Peyer's patch (tissue), 4 donors: ENCODE data around the gene REST. TPM values are rescaled to one million over a fixed set of nuclear protein-coding genes. Genes with fewer than 3 reads are reported as not detected.
A peak's percentile ranks its signal among the peaks of the same experiment; 100 is the strongest.

ENCODE experiments used
- DNase-seq, 3 donors: peaks; one replicate each; pipeline ENCODE4 v3.0.0-alpha.2; 2017 to 2019
- H3K27ac ChIP-seq, 4 donors: fragments of 200-600 bp; sonication (generic); one replicate each; pipeline ENCODE4 v1.5.1; 2016 to 2019
- H3K27me3 ChIP-seq, 2 donors: fragments of 200-600 bp; sonication (generic); one replicate each; pipeline ENCODE4 v1.5.1; 2019
- H3K36me3 ChIP-seq, 3 donors: fragments of 200-600 bp; sonication (generic); one replicate each; pipeline ENCODE4 v1.5.1; 2016 to 2019
- H3K4me1 ChIP-seq, 4 donors: fragments of 200-600 bp; sonication (generic); one replicate each; pipeline ENCODE4 v1.5.1; 2016 to 2019
- H3K4me3 ChIP-seq, 4 donors: fragments of 200-600 bp; sonication (generic); 1 replicate in 3 of 4; 2 replicates in 1 of 4; pipeline ENCODE4 v1.5.1; 2016 to 2019; ENCODE audit warnings: mild to moderate bottlenecking in 1 of 4
- H3K9me3 ChIP-seq, 4 donors: fragments of 200-600 bp; sonication (generic); one replicate each; pipeline ENCODE4 v1.5.1; 2016 to 2019; ENCODE audit warnings: mild to moderate bottlenecking in 1 of 4
- POLR2A ChIP-seq, 2 donors: fragments of 450-650 bp; IDR thresholded peaks; one replicate each; pipeline ENCODE4 v1.5.1; 2017; ENCODE audit warnings: antibody characterized with exemption in 2 of 2, mild to moderate bottlenecking in 2 of 2, moderate library complexity in 2 of 2
- total RNA-seq, 4 donors: library from RNA; depleted of rRNA; stranded (reverse); fragments of >200 nt; gene quantifications; one replicate each; pipeline ENCODE4 v1.1.0, GENCODE V29; 2016
- TF ChIP-seq, protein P1 (sequence below), 6 experiments: fragments of 450-650 bp in 4 of 6; fragments of 200-600 bp in 2 of 6; sonication (generic) in 1 of 6; IDR thresholded peaks; one replicate each; pipeline ENCODE4 v1.5.1; 2017 to 2019; ENCODE audit warnings: antibody characterized with exemption in 6 of 6, mild to moderate bottlenecking in 3 of 6, moderate library complexity in 1 of 6

The REST gene
- total RNA-seq, 4 donors from 2014 or later, result 27.1 to 37.9 (median 36.0) TPM

DNA sequence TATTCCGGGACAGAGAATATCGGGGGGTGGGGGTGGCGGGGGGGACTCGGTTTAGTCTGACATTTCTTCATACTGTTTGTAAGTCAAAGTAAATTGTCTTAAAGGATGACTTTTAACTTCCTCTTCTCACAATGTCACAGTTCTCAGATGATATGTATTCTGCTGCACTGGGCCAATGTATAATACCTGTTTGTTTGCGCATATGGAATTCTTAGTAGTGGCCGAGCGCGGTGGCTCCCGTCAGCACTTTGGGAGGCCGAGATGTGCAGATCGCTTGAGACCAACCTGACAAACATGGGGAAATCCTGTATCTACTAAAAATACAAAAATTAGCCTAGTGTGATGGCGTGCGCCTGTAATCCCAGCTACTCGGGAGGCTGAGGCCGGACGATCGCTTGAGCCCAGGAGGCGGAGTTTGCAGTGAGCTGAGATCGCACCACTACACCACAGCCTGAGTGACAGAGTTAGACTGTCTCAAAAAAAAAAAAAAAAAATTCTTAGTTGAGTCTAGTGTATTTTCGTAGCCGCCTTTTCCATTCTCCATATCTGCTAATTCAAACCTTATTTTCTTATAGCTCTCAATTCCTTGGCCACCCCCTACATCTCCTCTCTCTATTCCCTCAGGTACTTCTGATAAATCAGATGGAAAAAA, 71.8 kb downstream of the REST start:
- H3K4me1 ChIP-seq, result peaks cover 0 to 35% (median 9%) of the 10 kb centered on the region in 4 donors
- TF ChIP-seq, protein P1, sequence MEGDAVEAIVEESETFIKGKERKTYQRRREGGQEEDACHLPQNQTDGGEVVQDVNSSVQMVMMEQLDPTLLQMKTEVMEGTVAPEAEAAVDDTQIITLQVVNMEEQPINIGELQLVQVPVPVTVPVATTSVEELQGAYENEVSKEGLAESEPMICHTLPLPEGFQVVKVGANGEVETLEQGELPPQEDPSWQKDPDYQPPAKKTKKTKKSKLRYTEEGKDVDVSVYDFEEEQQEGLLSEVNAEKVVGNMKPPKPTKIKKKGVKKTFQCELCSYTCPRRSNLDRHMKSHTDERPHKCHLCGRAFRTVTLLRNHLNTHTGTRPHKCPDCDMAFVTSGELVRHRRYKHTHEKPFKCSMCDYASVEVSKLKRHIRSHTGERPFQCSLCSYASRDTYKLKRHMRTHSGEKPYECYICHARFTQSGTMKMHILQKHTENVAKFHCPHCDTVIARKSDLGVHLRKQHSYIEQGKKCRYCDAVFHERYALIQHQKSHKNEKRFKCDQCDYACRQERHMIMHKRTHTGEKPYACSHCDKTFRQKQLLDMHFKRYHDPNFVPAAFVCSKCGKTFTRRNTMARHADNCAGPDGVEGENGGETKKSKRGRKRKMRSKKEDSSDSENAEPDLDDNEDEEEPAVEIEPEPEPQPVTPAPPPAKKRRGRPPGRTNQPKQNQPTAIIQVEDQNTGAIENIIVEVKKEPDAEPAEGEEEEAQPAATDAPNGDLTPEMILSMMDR (IDR thresholded peaks at IDR 0.05), result no peak
- TF ChIP-seq POLR2A (IDR thresholded peaks at IDR 0.05), result no peak
- no peaks in the 10 kb centered on the region for H3K9me3 ChIP-seq

DNA sequence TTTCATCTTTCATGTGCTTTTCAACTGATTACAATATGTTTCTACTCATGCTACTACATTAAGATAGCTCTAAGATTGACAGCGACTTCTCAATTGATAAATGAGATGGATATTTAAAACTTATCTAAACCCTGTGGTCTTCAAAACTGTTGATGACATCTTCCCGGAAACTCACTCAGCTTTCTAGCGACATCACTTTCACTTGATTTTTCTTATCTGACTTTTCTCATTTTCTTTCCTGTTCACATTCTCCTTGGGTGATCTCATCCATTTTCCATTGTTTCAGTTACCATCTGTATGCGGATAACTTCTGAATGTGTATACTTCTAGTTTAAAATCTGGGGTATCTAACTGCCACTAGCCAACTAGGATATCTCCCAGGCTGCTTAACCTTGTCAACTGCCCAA, 74.1 kb downstream of the REST start:
- Histone ChIP-seq H3K27ac (no peak overlapping the region), H3K36me3 (peaks cover 0 to 16% (median 0%) of the 10 kb centered on the region in 3 donors), H3K9me3 (no peaks in the 10 kb centered on the region), H3K4me3 (no peak overlapping the region), H3K4me1 (peaks cover 0 to 20% (median 3%) of the 10 kb centered on the region in 4 donors), H3K27me3 (no peaks in the 10 kb centered on the region)
- no peak for TF ChIP-seq POLR2A (IDR thresholded peaks at IDR 0.05)
- TF ChIP-seq, protein P1 (IDR thresholded peaks at IDR 0.05), result no peak
- no peak for DNase-seq

More for the DNA sequence above, 71.8 kb downstream of the REST start:
- Histone ChIP-seq H3K4me3 (peak overlapping the region; percentile 64 to 96 (median 81)), H3K36me3 (peaks cover 0 to 3% (median 0%) of the 10 kb centered on the region in 3 donors), H3K27ac (peak overlapping the region; percentile 70 to 89 (median 86)), H3K27me3 (no peaks in the 10 kb centered on the region)
- peak in 2 of 3 donors; percentile 53 to 58 for DNase-seq

DNA sequence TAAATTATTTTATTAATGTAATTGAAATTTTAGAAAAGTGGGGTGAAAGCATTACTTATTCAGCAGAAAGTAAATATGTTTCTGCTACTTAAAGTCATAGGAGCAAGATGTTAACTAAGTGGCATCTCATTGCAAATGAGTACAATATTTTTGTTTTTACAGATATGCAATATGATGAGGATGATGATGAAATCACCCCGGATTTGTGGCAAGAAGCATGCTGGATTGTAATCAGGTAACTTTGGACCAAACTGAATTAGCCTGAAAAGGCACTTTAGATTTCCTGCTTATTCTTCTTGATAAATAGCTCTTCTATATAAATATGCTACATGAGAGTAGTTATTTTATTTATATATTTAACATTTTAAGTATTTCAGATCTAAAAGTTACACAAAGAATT, 78.5 kb downstream of the REST start:
- Histone ChIP-seq H3K36me3 (peaks cover 0 to 55% (median 0%) of the 10 kb centered on the region in 3 donors), H3K27ac (no peak overlapping the region), H3K4me1 (peaks cover 0 to 3% (median 0%) of the 10 kb centered on the region in 4 donors), H3K4me3 (no peak overlapping the region), H3K27me3 (no peaks in the 10 kb centered on the region), H3K9me3 (no peaks in the 10 kb centered on the region)
- DNase-seq, result no peak
- no peak for TF ChIP-seq POLR2A (IDR thresholded peaks at IDR 0.05)
- TF ChIP-seq, protein P1 (IDR thresholded peaks at IDR 0.05), result no peak

DNA sequence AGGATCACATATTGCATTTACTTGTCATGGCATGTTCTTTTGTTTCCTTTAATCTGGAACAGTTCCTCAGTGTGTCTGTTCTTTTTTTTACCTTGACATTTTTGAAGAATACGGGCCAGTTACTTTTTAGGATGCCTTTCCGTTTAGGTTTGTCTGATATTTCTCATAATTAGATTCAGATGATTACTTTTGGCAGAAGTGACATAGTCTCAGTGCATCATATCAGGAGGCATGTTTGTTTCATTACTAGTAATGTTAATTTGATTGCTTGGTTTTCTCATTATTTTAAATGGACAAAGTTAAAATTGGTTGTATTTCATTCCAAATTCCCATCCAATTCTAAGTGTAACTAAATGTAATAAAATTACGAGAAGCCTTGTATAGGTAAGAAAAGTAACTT, 79.3 kb downstream of the REST start:
- peaks cover 0 to 63% (median 0%) of the 10 kb centered on the region in 3 donors for H3K36me3 ChIP-seq

DNA sequence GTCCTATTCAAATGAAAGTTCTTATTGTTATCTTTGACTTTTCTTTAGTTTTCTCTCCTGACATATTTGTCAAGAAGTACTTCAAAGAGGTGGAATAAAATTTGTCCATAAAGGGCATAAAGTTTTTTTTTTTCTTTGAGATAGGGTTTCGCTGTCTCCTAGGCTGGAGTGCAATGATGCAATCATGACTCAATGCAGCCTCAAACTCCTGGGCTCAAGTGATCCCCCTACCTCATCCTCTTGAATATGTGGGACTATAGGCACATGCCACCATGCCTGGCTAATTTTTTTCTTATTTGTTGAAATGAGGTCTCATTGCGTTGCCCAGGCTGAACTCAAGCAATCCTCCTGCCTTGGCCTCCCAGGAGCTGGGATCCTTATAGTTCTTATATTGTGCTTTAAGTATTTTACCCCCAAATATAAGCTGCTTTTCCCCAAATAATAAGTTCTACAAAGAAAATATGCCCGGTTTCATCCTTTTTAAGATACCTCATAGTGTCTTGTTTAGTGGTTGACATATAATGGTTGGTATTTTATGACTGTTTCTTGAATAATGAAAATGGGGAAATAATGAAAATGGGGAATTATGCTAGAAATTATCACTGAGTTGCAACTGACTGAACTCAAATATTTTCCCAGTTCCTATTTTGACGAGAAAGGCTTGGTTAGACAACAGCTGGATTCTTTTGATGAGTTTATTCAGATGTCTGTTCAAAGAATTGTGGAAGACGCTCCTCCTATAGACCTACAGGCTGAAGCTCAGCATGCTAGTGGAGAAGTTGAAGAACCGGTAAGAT, 82.6 kb downstream of the REST start:
- Histone ChIP-seq H3K4me1 (no peaks in the 10 kb centered on the region), H3K9me3 (no peaks in the 10 kb centered on the region), H3K27me3 (no peaks in the 10 kb centered on the region), H3K36me3 (peaks cover 0 to 88% (median 0%) of the 10 kb centered on the region in 3 donors), H3K27ac (no peak overlapping the region), H3K4me3 (no peak overlapping the region)
- TF ChIP-seq, protein P1 (IDR thresholded peaks at IDR 0.05), result no peak
- no peak for TF ChIP-seq POLR2A (IDR thresholded peaks at IDR 0.05)
- DNase-seq, result no peak

More for the DNA sequence above, 79.3 kb downstream of the REST start:
- Histone ChIP-seq H3K9me3 (no peaks in the 10 kb centered on the region), H3K4me1 (no peaks in the 10 kb centered on the region), H3K27ac (no peak overlapping the region), H3K4me3 (no peak overlapping the region), H3K27me3 (no peaks in the 10 kb centered on the region)
- TF ChIP-seq, protein P1 (IDR thresholded peaks at IDR 0.05), result no peak
- no peak for TF ChIP-seq POLR2A (IDR thresholded peaks at IDR 0.05)
- DNase-seq, result no peak
